GM21526 (cell line): Measurements from ENCODE around the gene P3H4.
"Not testable (repeated sequence)": the region's sequence is repeated elsewhere in the genome, so short reads cannot be mapped to it uniquely, and the experiment has no call there.

Experiments
- ATAC-seq: cut with Tn5 transposase; IDR thresholded peaks from one replicate; pipeline ENCODE4 v1.9.1; 2021; ENCODE audit warnings: moderate library complexity; ENCODE audit not compliant: unreplicated experiment, low FRiP score

Gene P3H4

GRCh38 chr17:41811549-41812380 is at the start of gene P3H4:
P3H4 (minus strand) TSS chr17:41811949; CDS start chr17:41811915, 34 bp downstream.
- ATAC-seq, result peak; percentile 61

GRCh38 chr17:41860254-41860931 is 48.6 kb upstream of the P3H4 start:
- ATAC-seq, result no peak

- not testable (repeated sequence) for ATAC-seq
Measured at GRCh38 chr17:41851382-41851781, 39.6 kb upstream of the P3H4 start.

GRCh38 chr17:41849251-41849990 is 37.7 kb upstream of the P3H4 start:
- ATAC-seq, result no peak

GRCh38 chr17:41848788-41849187 is 37.0 kb upstream of the P3H4 start:
- ATAC-seq, result no peak

GRCh38 chr17:41844971-41845370 is 33.2 kb upstream of the P3H4 start:
- no peak for ATAC-seq

- not testable (repeated sequence) for ATAC-seq
Measured at GRCh38 chr17:41840781-41841180, 29.0 kb upstream of the P3H4 start.

- ATAC-seq, result not testable (repeated sequence)
Measured at GRCh38 chr17:41839448-41839847, 27.7 kb upstream of the P3H4 start.

- no peak for ATAC-seq
Measured at GRCh38 chr17:41837761-41838538, 26.2 kb upstream of the P3H4 start, which contains the start of gene KLHL10. KLHL10 (plus strand) TSS chr17:41837825; CDS start chr17:41837933, 108 bp downstream.

- ATAC-seq, result no peak
Measured at GRCh38 chr17:41836550-41837196, 24.9 kb upstream of the P3H4 start.

- no peak for ATAC-seq
Measured at GRCh38 chr17:41835800-41836549, 24.2 kb upstream of the P3H4 start, which contains the start of gene NT5C3B. NT5C3B (minus strand) TSS chr17:41836232; CDS start chr17:41836193, 39 bp downstream.

GRCh38 chr17:41835214-41835799 is 23.6 kb upstream of the P3H4 start:
- ATAC-seq, result no peak

GRCh38 chr17:41829961-41830360 is 18.2 kb upstream of the P3H4 start:
- not testable (repeated sequence) for ATAC-seq

GRCh38 chr17:41825175-41825845 is 13.6 kb upstream of the P3H4 start:
- ATAC-seq, result no peak

- ATAC-seq, result no peak
Measured at GRCh38 chr17:41824086-41824485, 12.3 kb upstream of the P3H4 start.

- no peak for ATAC-seq
Measured at GRCh38 chr17:41823580-41823979, 11.8 kb upstream of the P3H4 start.

- no peak for ATAC-seq
Measured at GRCh38 chr17:41823141-41823524, 11.4 kb upstream of the P3H4 start.
